PFSK-1 (cell line): ENCODE results near the gene EVI2A.

ENCODE experiments used
- POLR2AphosphoS5 ChIP-seq: IDR thresholded peaks from 2 replicates; pipeline ENCODE4 v1.6.1; 2012; ENCODE audit warnings: low read depth, mild to moderate bottlenecking, control low read depth, low read length, moderate library complexity
- REST ChIP-seq, 2 experiments: IDR thresholded peaks; 2 replicates each; pipeline versions ENCODE4 v1.6.1 to v1.8.0; 2011 to 2012; ENCODE audit warnings: low read depth in 2 of 2, low read length in 2 of 2, control low read depth in 1 of 2, inconsistent platforms in 1 of 2, mild to moderate bottlenecking in 1 of 2, moderate library complexity in 1 of 2; ENCODE audit not compliant: insufficient read depth in 1 of 2
- SIN3A ChIP-seq: IDR thresholded peaks from 2 replicates; pipeline ENCODE4 v1.6.1; 2012; ENCODE audit warnings: mild to moderate bottlenecking, low read length, moderate library complexity, borderline replicate concordance; ENCODE audit not compliant: insufficient read depth
- TAF1 ChIP-seq: IDR thresholded peaks from 2 replicates; pipeline ENCODE4 v1.6.1; 2012; ENCODE audit warnings: low read length, control low read depth, borderline replicate concordance; ENCODE audit not compliant: insufficient read depth

DNA sequence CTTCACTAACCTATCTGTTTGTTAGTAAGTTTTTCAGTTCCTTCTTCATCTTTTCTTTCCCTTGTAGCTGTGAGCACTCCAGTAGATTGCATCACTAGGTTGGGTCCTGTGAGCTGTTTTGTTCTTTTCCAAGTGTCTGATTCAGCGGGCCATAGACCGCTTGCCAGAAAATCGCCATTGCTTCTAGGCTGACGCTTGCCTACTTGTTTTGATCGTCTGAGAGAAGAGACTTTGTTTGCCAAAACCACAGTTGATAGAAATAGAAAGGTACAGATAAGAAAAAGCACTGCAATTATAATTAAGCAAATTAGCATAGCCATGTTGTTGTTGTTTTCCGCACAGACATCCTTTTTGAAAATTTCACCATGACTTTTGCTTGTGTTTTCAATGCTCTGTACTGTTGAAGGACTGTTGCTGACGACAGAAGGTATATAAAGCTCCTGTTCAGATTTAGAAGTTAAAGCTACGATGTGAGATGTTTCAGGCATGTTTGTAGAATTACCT, 3.1 kb downstream of the EVI2A start:
- TF ChIP-seq POLR2AphosphoS5 = no peak
- TF ChIP-seq REST (IDR thresholded peaks at IDR 0.05; ENCODE audit: insufficient read depth in 1 of 2, low read depth in 2 of 2, low read length in 2 of 2) = no peak
- no peak for TF ChIP-seq SIN3A
- no peak for TF ChIP-seq TAF1
